Colonic mucosa (tissue), 4 donors: ENCODE measurements around the gene RPL32. TPM values are rescaled to one million over a fixed set of nuclear protein-coding genes. Genes with fewer than 3 reads are reported as not detected.

Source experiments
- DNase-seq: peaks from one replicate; pipeline ENCODE4 v3.0.0-alpha.2; 2020
- H3K27ac ChIP-seq: fragments of 200-600 bp; one replicate; pipeline ENCODE4 v1.8.0; 2021
- H3K27me3 ChIP-seq: fragments of 200-600 bp; one replicate; pipeline ENCODE4 v1.8.0; 2021
- H3K36me3 ChIP-seq: fragments of 200-600 bp; one replicate; pipeline ENCODE4 v1.8.0; 2021
- H3K4me1 ChIP-seq: fragments of 200-600 bp; one replicate; pipeline ENCODE4 v1.8.0; 2021; ENCODE audit warnings: mild to moderate bottlenecking
- H3K4me3 ChIP-seq: fragments of 200-600 bp; one replicate; pipeline ENCODE4 v1.8.0; 2021
- H3K9ac ChIP-seq, 2 donors: one replicate each; pipeline ENCODE4 v1.7.0; 2013; ENCODE audit warnings: control low read depth in 2 of 2, low read depth in 2 of 2, low read length in 2 of 2
- H3K9me3 ChIP-seq: fragments of 200-600 bp; one replicate; pipeline ENCODE4 v1.8.0; 2021
- intact Hi-C: fragments of 100-400 bp; cut with DNase I; formaldehyde crosslinking; loops from one replicate; pipeline ENCODE4 v1.14.1; 2022
- total RNA-seq, 2 donors: library from RNA; stranded (reverse); fragmentation: NEBNext Ultra II Directional in 1 of 2; extraction: Animal tissue kit (Norgen Biotek cat#: 25700) in 1 of 2; gene quantifications; one replicate each; pipeline ENCODE4 v1.2.1, GENCODE V29; 2021
- TF ChIP-seq, protein P1 (sequence below): fragments of 200-600 bp; IDR thresholded peaks from one replicate; pipeline ENCODE4 v1.8.0; 2022; ENCODE audit warnings: antibody characterized with exemption, mild to moderate bottlenecking
- donor health status: healthy.
- donor health status: DM: no; HTN: no; CAD: no.
- donor health status: DM: no; HTN: no; CAD: no.

The RPL32 gene
- total RNA-seq: 1,000 to 10,000 TPM; 1,239 to 1,262 TPM

DNA sequence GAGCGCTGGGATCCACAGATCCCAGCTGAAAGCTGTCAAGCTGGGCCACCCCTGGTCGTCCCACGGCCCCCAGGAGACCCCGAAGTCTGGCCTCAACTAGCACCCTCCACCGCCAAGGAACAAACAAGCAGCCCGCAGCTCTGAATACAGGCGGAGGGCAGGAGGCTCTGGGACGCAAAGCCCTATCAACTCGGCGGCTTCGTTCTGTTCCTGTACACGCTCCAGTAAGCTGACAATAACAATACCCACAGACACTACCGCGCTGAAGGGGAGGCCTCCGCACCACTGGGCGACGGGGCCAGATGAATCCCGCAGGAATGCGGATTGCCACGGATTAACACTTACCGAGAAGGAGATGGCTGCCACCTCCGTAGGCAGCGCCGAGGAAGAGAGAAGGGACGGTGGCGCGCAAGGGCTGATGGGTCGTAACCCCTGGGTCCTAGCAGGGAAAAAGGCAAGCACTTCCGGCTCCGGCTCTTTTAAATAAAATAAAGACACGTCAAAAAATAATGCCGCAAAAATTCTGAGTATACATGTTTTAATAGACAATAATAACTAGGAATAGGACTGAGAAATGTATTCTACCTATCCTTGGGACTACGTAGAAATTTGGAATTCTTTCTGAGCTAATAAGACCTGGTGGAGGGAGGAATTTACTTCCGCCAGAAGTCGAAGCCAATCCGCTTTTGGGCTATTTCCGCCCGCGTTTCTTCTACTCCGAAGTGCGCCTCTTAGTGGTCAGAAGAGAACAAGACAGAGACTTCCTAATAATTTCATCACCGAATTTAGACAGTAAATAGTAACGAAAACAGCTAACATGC, at the start of gene RPL32:
Gene RPL32 (minus strand): TSS at position 417 of the 821 bp plus-strand sequence. CDS start 1,328 bp downstream, outside the sequence.
- H3K27ac ChIP-seq: peak within 1 kb of the TSS; percentile 72
- peak within 1 kb of the TSS; percentile 89 to 93 for H3K9ac ChIP-seq
- intact Hi-C loops: no loop called here
- H3K36me3 ChIP-seq: peaks cover 4% of the 10 kb centered on the region
- TF ChIP-seq, protein P1, sequence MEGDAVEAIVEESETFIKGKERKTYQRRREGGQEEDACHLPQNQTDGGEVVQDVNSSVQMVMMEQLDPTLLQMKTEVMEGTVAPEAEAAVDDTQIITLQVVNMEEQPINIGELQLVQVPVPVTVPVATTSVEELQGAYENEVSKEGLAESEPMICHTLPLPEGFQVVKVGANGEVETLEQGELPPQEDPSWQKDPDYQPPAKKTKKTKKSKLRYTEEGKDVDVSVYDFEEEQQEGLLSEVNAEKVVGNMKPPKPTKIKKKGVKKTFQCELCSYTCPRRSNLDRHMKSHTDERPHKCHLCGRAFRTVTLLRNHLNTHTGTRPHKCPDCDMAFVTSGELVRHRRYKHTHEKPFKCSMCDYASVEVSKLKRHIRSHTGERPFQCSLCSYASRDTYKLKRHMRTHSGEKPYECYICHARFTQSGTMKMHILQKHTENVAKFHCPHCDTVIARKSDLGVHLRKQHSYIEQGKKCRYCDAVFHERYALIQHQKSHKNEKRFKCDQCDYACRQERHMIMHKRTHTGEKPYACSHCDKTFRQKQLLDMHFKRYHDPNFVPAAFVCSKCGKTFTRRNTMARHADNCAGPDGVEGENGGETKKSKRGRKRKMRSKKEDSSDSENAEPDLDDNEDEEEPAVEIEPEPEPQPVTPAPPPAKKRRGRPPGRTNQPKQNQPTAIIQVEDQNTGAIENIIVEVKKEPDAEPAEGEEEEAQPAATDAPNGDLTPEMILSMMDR: peak; percentile 72
- peak within 1 kb of the TSS; percentile 89 for H3K4me3 ChIP-seq
- no peaks in the 10 kb centered on the region for H3K9me3 ChIP-seq
- peaks cover 8% of the 10 kb centered on the region for H3K4me1 ChIP-seq
- no peaks in the 10 kb centered on the region for H3K27me3 ChIP-seq
- DNase-seq: peak; percentile 90

DNA sequence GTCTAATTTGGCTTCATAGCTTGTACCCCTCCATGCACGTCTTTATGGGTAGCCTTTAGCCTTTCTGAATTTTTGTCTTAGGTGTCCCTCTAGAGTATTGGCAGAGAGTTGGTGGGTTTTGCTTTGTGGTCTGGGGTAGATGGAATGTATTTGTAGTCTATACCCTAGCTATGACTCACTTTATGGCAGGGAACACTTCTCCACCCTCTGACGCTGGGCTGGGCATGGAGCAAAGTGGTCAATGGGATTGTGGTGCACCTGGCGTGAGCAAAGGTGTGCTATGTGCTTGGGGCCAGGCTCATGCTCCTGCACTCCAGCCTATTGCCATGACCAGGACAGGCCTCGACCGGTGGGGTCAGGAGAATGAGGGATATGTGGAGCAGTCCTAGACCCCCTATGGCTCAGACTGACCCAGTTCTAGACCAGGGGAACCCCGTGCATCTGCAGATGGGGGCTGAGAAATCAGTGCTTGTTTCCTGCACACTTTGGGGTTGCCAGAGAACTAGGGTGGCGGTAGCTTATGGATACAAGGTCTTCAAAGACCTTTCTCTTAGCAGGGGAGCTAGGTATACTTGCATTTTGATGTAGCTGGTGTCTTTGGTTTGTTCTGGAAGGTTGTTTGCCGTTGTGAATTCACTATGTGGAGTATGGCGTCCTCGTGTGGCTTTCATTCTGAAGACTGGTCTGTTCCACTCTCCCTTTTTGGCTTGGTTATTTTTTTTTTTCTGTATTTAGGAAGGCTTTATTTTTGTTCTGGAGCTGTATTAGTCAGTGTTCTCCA, 49.4 kb upstream of the RPL32 start:
- TF ChIP-seq, protein P1: no peak
- Histone ChIP-seq H3K4me3 (no peak overlapping the region), H3K9me3 (no peaks in the 10 kb centered on the region), H3K27me3 (no peaks in the 10 kb centered on the region), H3K27ac (no peak overlapping the region), H3K36me3 (no peaks in the 10 kb centered on the region), H3K9ac (no peak overlapping the region), H3K4me1 (peaks cover 4% of the 10 kb centered on the region)
- intact Hi-C loops: loop anchor here (10.0 kb wide), 1 partner anchor 94 kb away; no protein-coding TSS in a partner anchor
- DNase-seq: no peak

DNA sequence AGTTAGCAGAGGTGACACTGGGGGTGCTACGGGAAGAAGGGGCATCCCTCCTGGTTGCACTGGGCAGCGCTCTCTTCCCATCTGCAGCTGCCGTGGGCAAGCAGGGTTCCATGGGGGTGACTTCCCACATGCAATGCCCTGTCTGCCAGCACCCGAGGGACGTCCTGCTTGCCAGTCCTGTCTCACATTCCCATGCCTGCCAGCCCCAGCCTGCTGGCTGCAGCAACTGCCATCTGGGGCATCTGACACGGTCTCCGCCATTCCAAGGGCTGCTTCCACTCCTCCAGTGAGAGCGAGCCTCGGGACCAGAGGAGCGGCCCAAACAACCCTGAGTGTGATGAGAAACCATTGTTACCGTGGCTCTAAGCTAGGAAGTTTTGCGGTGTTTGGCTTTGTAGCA, 45.4 kb upstream of the RPL32 start:
- Histone ChIP-seq H3K36me3 (no peaks in the 10 kb centered on the region), H3K4me1 (peaks cover 2% of the 10 kb centered on the region), H3K27me3 (no peaks in the 10 kb centered on the region), H3K9ac (no peak overlapping the region), H3K9me3 (no peaks in the 10 kb centered on the region), H3K27ac (no peak overlapping the region), H3K4me3 (no peak overlapping the region)
- intact Hi-C loops: no loop called here
- no peak for DNase-seq
- TF ChIP-seq, protein P1: no peak

DNA sequence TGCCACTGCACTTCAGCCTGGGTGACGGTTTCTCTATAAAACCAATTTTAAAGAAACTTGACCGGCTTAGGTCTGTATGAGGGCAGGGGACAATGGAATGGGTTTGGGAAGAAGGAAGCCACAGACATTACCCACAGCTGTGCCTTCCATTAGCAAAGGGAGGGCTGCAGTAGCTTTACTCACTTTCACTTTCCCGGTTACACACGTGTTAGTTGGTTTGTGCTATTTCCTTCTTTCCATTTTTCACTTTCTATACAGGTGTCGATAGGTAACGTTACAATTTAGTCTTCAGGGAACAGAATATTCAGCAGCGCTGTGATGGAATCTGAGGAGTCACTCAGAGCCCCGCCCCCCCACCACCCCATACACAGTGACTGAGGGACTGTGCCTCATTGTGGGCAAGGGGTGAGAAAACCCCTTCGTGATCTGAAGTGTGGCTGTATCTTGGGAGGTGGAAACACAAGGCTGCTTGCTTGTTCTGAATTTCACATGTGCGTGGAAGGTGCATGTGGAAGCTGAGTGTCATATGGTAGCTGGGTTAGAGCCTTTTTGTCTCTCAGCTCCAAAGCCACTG, 44.8 kb upstream of the RPL32 start:
- H3K27me3 ChIP-seq: no peaks in the 10 kb centered on the region
- no peak for DNase-seq
- H3K27ac ChIP-seq: no peak overlapping the region
- no peaks in the 10 kb centered on the region for H3K9me3 ChIP-seq
- TF ChIP-seq, protein P1: no peak
- no peak overlapping the region for H3K9ac ChIP-seq
- no peaks in the 10 kb centered on the region for H3K36me3 ChIP-seq
- intact Hi-C loops: no loop called here
- no peaks in the 10 kb centered on the region for H3K4me1 ChIP-seq
- no peak overlapping the region for H3K4me3 ChIP-seq

DNA sequence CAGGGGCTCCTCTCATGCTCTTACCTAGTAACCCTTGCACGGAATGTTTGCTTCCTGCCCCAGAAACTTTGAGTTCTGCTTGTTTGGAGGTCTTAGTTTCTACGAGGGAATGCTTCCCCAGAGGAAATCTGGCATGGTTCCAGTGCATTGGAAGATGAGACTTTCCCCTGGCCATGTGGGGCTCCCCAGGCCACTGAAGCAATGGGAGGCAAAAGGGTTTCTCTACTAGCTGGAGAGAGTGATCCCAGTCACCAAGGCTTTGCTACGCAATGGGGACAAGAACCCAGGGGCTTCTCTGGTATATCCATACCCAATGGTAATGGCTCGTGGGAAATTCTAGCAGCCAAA, 44.2 kb upstream of the RPL32 start:
- TF ChIP-seq, protein P1: no peak
- H3K9ac ChIP-seq: no peak overlapping the region
- H3K4me1 ChIP-seq: no peaks in the 10 kb centered on the region
- H3K4me3 ChIP-seq: no peak overlapping the region
- no peaks in the 10 kb centered on the region for H3K27me3 ChIP-seq
- no peaks in the 10 kb centered on the region for H3K36me3 ChIP-seq
- no peak for DNase-seq
- no peaks in the 10 kb centered on the region for H3K9me3 ChIP-seq
- intact Hi-C loops: no loop called here
- no peak overlapping the region for H3K27ac ChIP-seq
